Body of pancreas (tissue), 4 donors: Measurements from ENCODE around the gene TP53. TPM values are rescaled to one million over a fixed set of nuclear protein-coding genes. Genes with fewer than 3 reads are reported as not detected.
A peak's percentile ranks its signal among the peaks of the same experiment; 100 is the strongest.

Experiments used
- ATAC-seq: fragments of 150-250 bp; one replicate; pipeline ENCODE4 v1.9.1; 2016
- DNase-seq, 4 donors: peaks; one replicate each; pipeline ENCODE4 v3.0.0-alpha.2; 2019
- H3K27ac ChIP-seq, 4 donors: fragments of 200-600 bp; sonication (generic); 1 replicate in 3 of 4; 2 replicates in 1 of 4; pipeline versions ENCODE4 v1.5.1 to v1.6.1; 2016 to 2019; ENCODE audit warnings: mild to moderate bottlenecking in 1 of 4, mixed read lengths in 1 of 4, moderate library complexity in 1 of 4
- H3K27me3 ChIP-seq, 2 donors: fragments of 200-600 bp; sonication (generic); one replicate each; pipeline ENCODE4 v1.6.0; 2016; ENCODE audit warnings: mild to moderate bottlenecking in 1 of 2
- H3K36me3 ChIP-seq, 2 donors: fragments of 200-600 bp; sonication (generic); replicated peaks in 1 of 2; 2 replicates each; pipeline ENCODE4 v1.5.1; 2016; ENCODE audit warnings: low read depth in 2 of 2; ENCODE audit not compliant: insufficient read depth in 1 of 2
- H3K4me1 ChIP-seq: fragments of 200-600 bp; sonication (generic); one replicate; pipeline ENCODE4 v1.6.0; 2016
- H3K4me3 ChIP-seq, 2 donors: fragments of 200-600 bp; sonication (generic); 1 replicate in 1 of 2; 2 replicates in 1 of 2; pipeline ENCODE4 v1.5.1; 2016 to 2019
- H3K9me3 ChIP-seq, 3 donors: fragments of 200-600 bp; sonication (generic); 1 replicate in 2 of 3; 2 replicates in 1 of 3; pipeline ENCODE4 v1.5.1; 2016
- CTCF ChIP-seq, 7 experiments: fragments of 450-650 bp in 4 of 7; fragments of 200-600 bp in 3 of 7; sonication (generic) in 3 of 7; IDR thresholded peaks; one replicate each; pipeline ENCODE4 v1.5.1; 2016 to 2019; ENCODE audit warnings: antibody characterized with exemption in 7 of 7
- POLR2A ChIP-seq, 3 donors: fragments of 450-650 bp; IDR thresholded peaks; one replicate each; pipeline ENCODE4 v1.6.1; 2016; ENCODE audit warnings: antibody characterized with exemption in 3 of 3, mild to moderate bottlenecking in 2 of 3
- WGBS, 2 donors: methylation state at CpG; one replicate each; pipeline ENCODE4 v1.1.5; 2017; 5-methylcytosine and 5-hydroxymethylcytosine counted together
- intact Hi-C: fragments of 100-400 bp; cut with DNase I; formaldehyde crosslinking; loops from one replicate; pipeline ENCODE4 v1.15.1; 2023
- total RNA-seq, 2 donors: library from RNA; depleted of rRNA; stranded (reverse); fragments of >200 nt; gene quantifications; one replicate each; pipeline ENCODE4 v1.1.0, GENCODE V29; 2016

Gene TP53
- total RNA-seq, 2 donors from 2014 or later: 12.2 TPM

- Histone ChIP-seq H3K4me1 (peaks cover 32% of the 10 kb centered on the region), H3K9me3 (no peaks in the 10 kb centered on the region), H3K36me3 (no peaks in the 10 kb centered on the region), H3K4me3 (peak overlapping the region in 1 of 2 donors; percentile 66), H3K27ac (peak overlapping the region; percentile 94 to 97 (median 96)), H3K27me3 (no peaks in the 10 kb centered on the region)
- intact Hi-C loops: no loop called here
- 1 to 2% methylated on average over 39 to 44 of the region's 44 CpGs for WGBS, 2 donors
- no peak for TF ChIP-seq CTCF (IDR thresholded peaks at IDR 0.05)
- peak; percentile 15 to 57 (median 55) for TF ChIP-seq POLR2A (IDR thresholded peaks at IDR 0.05)
- DNase-seq (peak; percentile 92 to 94 (median 93)), ATAC-seq (peak; percentile 76)
Measured at GRCh38 chr17:7685533-7686221, 1.6 kb downstream of the TP53 start.

GRCh38 chr17:7684851-7685532 lies 2.3 kb downstream of the TP53 start:
- Histone ChIP-seq H3K4me3 (peak overlapping the region in 1 of 2 donors; percentile 66), H3K27me3 (no peaks in the 10 kb centered on the region), H3K4me1 (peaks cover 32% of the 10 kb centered on the region), H3K36me3 (no peaks in the 10 kb centered on the region), H3K9me3 (no peaks in the 10 kb centered on the region), H3K27ac (peak overlapping the region; percentile 94 to 97 (median 96))
- TF ChIP-seq POLR2A (IDR thresholded peaks at IDR 0.05): no peak
- intact Hi-C loops: no loop called here
- 41 to 42% methylated on average over 15 of the region's 15 CpGs for WGBS, 2 donors
- no peak for DNase-seq
- no peak for ATAC-seq

GRCh38 chr17:7677388-7678067 lies 9.8 kb downstream of the TP53 start:
- ATAC-seq: no peak
- Histone ChIP-seq H3K4me1 (no peaks in the 10 kb centered on the region), H3K36me3 (peaks cover 18 to 20% of the 10 kb centered on the region in 2 donors), H3K27ac (no peak overlapping the region), H3K27me3 (no peaks in the 10 kb centered on the region), H3K9me3 (peaks cover 0 to 7% (median 0%) of the 10 kb centered on the region in 3 donors), H3K4me3 (no peak overlapping the region)
- DNase-seq: no peak
- TF ChIP-seq POLR2A (IDR thresholded peaks at IDR 0.05) (no peak), CTCF (IDR thresholded peaks at IDR 0.05) (no peak)
- 78 to 86% methylated on average over 10 of the region's 10 CpGs for WGBS, 2 donors
- intact Hi-C loops: no loop called here

- Histone ChIP-seq H3K9me3 (peaks cover 0 to 7% (median 0%) of the 10 kb centered on the region in 3 donors), H3K27me3 (no peaks in the 10 kb centered on the region), H3K4me3 (no peak overlapping the region), H3K27ac (no peak overlapping the region), H3K4me1 (no peaks in the 10 kb centered on the region), H3K36me3 (peaks cover 20 to 25% of the 10 kb centered on the region in 2 donors)
- 67 to 89% methylated on average over 1 to 5 of the region's 5 CpGs for WGBS, 2 donors
- intact Hi-C loops: no loop called here
- TF ChIP-seq POLR2A (IDR thresholded peaks at IDR 0.05) (no peak), CTCF (IDR thresholded peaks at IDR 0.05) (no peak)
- ATAC-seq (no peak), DNase-seq (no peak)
Measured at GRCh38 chr17:7676533-7676932, 10.8 kb downstream of the TP53 start.

GRCh38 chr17:7674934-7675333 lies 12.4 kb downstream of the TP53 start:
- Histone ChIP-seq H3K36me3 (peaks cover 23 to 34% of the 10 kb centered on the region in 2 donors), H3K4me3 (no peak overlapping the region), H3K9me3 (peaks cover 0 to 7% (median 0%) of the 10 kb centered on the region in 3 donors), H3K27ac (no peak overlapping the region), H3K4me1 (no peaks in the 10 kb centered on the region), H3K27me3 (no peaks in the 10 kb centered on the region)
- intact Hi-C loops: no loop called here
- DNase-seq (no peak), ATAC-seq (no peak)
- no peak for TF ChIP-seq CTCF (IDR thresholded peaks at IDR 0.05)
- no peak for TF ChIP-seq POLR2A (IDR thresholded peaks at IDR 0.05)
- WGBS, 2 donors: 79 to 89% methylated on average over 11 to 14 of the region's 14 CpGs
